Natural killer cell (primary cell): ENCODE results near the gene PRICKLE3. TPM values are rescaled to one million over a fixed set of nuclear protein-coding genes. Genes with fewer than 3 reads are reported as not detected.
"Not testable (repeated sequence)": the region's sequence is repeated elsewhere in the genome, so short reads cannot be mapped to it uniquely, and the experiment has no call there.

ENCODE experiments used
- ATAC-seq, 3 donors: fragments of 150-1000 bp in 2 of 3; fragments of 200-7000 bp in 1 of 3; cut with Tn5 transposase; 1 replicate in 1 of 3; 2 replicates in 2 of 3; pipeline ENCODE4 v1.10.0; 2021; ENCODE audit warnings: mild to moderate bottlenecking in 2 of 3, moderate library complexity in 2 of 3
- DNase-seq, 2 donors: peaks; one replicate each; pipeline versions ENCODE4 v3.0.0 to v3.0.0-alpha.2; 2013 to 2021; ENCODE audit warnings: mixed read lengths in 1 of 2
- H3K27ac ChIP-seq: one replicate; pipeline ENCODE4 v1.5.1; 2013; ENCODE audit warnings: mild to moderate bottlenecking, low read length
- H3K27me3 ChIP-seq: one replicate; pipeline ENCODE4 v1.6.1; 2013; ENCODE audit warnings: low read length; ENCODE audit not compliant: control insufficient read depth, insufficient read depth
- H3K36me3 ChIP-seq: one replicate; pipeline ENCODE4 v1.6.1; 2013; ENCODE audit warnings: low read length; ENCODE audit not compliant: control insufficient read depth, insufficient read depth
- H3K4me1 ChIP-seq: one replicate; pipeline ENCODE4 v1.6.1; 2013; ENCODE audit warnings: low read length; ENCODE audit not compliant: control insufficient read depth, insufficient read depth
- H3K4me3 ChIP-seq: one replicate; pipeline ENCODE4 v1.5.1; 2013; ENCODE audit warnings: low read length
- H3K9me3 ChIP-seq: one replicate; pipeline ENCODE4 v1.6.1; 2013; ENCODE audit warnings: low read length; ENCODE audit not compliant: control insufficient read depth, insufficient read depth
- H3K27ac Mint-ChIP-seq, 2 donors: one replicate each; pipeline ENCODE4 v1.8.0; 2022; ENCODE audit warnings: mild to moderate bottlenecking in 2 of 2, mixed read lengths in 2 of 2, moderate library complexity in 1 of 2
- H3K27me3 Mint-ChIP-seq, 2 donors: one replicate each; pipeline ENCODE4 v1.8.0; 2022; ENCODE audit warnings: low read depth in 2 of 2, mixed read lengths in 2 of 2
- H3K36me3 Mint-ChIP-seq: one replicate; pipeline ENCODE4 v1.8.0; 2022; ENCODE audit warnings: mixed read lengths
- H3K4me1 Mint-ChIP-seq, 2 donors: one replicate each; pipeline ENCODE4 v1.8.0; 2022; ENCODE audit warnings: mixed read lengths in 2 of 2
- H3K4me3 Mint-ChIP-seq: one replicate; pipeline ENCODE4 v1.8.0; 2022; ENCODE audit warnings: mild to moderate bottlenecking, moderate library complexity, mixed read lengths
- H3K9me3 Mint-ChIP-seq, 2 donors: one replicate each; pipeline ENCODE4 v1.8.0; 2022; ENCODE audit warnings: mixed read lengths in 2 of 2
- WGBS: methylation state at CpG from one replicate; pipeline ENCODE4 v1.1.7; 2013; ENCODE audit warnings: missing lambda C conversion rate; ENCODE audit not compliant: insufficient coverage; 5-methylcytosine and 5-hydroxymethylcytosine counted together
- intact Hi-C: fragments of 100-400 bp; cut with micrococcal nuclease; formaldehyde crosslinking; loops from one replicate; pipeline ENCODE4 v1.14.2; 2022
- total RNA-seq, 4 donors: library from RNA; stranded (reverse); fragments of 120-200 nt in 1 of 4; gene quantifications; one replicate each; pipeline versions ENCODE4 v1.2.3 to v1.2.4, GENCODE V29; 2013 to 2022
- TF ChIP-seq, protein P1 (sequence below): fragments of 200-600 bp; IDR thresholded peaks from one replicate; pipeline ENCODE4 v1.8.0; 2022; ENCODE audit warnings: antibody characterized with exemption

PRICKLE3 gene
- total RNA-seq, 3 donors from 2014 or later (not counting 1 experiment from before 2014, with no cell fraction given), result 6.2 to 7.9 (median 6.3) TPM

DNA sequence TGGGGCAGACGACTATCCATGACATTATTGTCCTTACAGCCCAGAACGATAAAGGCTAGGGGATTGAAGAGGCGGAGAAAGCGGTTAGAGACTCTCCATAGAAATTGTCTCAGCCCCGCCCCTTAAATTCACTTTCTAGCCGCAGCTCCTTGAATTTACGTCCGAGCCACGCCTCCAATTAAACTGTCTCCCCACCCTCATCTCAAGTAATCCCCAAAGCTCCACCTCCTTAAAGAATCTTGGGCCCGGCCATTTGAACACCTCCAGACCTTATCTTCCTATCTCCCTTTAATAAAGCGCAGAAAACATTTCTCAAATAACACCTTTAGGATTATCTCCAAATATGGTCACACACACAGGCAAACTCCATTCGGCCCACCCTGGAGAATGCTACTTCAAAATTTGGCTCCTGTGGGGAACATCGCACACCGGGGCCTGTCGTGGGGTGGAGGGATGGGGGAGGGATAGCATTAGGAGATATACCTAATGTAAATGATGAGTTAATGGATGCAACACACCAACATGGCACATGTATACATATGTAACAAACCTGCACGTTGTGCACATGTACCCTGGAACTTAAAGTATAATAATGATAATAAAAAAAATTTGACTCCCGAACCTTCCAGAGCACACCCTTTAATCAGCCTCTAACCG lies 30.8 kb downstream of the PRICKLE3 start:
- ATAC-seq, result no peak
- WGBS, result 3% methylated on average over 13 of the region's 18 CpGs

DNA sequence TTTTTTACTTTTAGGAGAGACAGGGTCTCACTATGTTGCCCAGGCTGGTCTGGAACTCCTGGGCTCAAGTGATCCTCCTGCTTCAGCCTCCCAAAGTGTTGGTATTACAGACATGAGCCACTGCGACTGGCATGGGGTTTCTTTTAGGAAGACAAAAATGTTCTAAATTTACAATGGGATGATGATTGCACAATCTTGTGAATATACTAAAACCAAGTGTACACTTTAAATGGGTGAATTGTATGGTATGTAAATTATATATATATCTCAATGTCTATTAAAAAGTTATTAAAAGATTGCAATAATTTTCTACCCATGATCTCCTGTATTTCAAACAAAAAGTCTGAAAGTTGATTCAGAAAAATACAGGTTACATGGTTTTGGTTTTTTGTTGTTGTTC lies 32.7 kb downstream of the PRICKLE3 start:
- H3K36me3 Mint-ChIP-seq, result no peaks in the 10 kb centered on the region
- no peak overlapping the region for H3K27ac ChIP-seq
- ATAC-seq, result no peak
- intact Hi-C loops, result no loop called here
- H3K4me1 Mint-ChIP-seq, result peaks cover 15 to 22% of the 10 kb centered on the region in 2 donors
- no peak overlapping the region for H3K4me3 Mint-ChIP-seq
- H3K9me3 Mint-ChIP-seq, result no peaks in the 10 kb centered on the region
- no CpG with 5 or more reads among the region's 1 CpG for WGBS
- no peak overlapping the region for H3K4me3 ChIP-seq
- H3K27ac Mint-ChIP-seq, result no peak overlapping the region
- DNase-seq, result no peak
- no peaks in the 10 kb centered on the region for H3K36me3 ChIP-seq
- H3K9me3 ChIP-seq, result no peaks in the 10 kb centered on the region
- TF ChIP-seq, protein P1, sequence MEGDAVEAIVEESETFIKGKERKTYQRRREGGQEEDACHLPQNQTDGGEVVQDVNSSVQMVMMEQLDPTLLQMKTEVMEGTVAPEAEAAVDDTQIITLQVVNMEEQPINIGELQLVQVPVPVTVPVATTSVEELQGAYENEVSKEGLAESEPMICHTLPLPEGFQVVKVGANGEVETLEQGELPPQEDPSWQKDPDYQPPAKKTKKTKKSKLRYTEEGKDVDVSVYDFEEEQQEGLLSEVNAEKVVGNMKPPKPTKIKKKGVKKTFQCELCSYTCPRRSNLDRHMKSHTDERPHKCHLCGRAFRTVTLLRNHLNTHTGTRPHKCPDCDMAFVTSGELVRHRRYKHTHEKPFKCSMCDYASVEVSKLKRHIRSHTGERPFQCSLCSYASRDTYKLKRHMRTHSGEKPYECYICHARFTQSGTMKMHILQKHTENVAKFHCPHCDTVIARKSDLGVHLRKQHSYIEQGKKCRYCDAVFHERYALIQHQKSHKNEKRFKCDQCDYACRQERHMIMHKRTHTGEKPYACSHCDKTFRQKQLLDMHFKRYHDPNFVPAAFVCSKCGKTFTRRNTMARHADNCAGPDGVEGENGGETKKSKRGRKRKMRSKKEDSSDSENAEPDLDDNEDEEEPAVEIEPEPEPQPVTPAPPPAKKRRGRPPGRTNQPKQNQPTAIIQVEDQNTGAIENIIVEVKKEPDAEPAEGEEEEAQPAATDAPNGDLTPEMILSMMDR, result no peak
- H3K27me3 ChIP-seq, result no peaks in the 10 kb centered on the region
- H3K4me1 ChIP-seq, result peaks cover 15% of the 10 kb centered on the region
- no peaks in the 10 kb centered on the region for H3K27me3 Mint-ChIP-seq

More for the DNA sequence above, 30.8 kb downstream of the PRICKLE3 start:
- Histone ChIP-seq H3K9me3 (no peaks in the 10 kb centered on the region), H3K36me3 (no peaks in the 10 kb centered on the region), H3K4me3 (peak overlapping the region; percentile 57), H3K27me3 (no peaks in the 10 kb centered on the region), H3K27ac (peak overlapping the region; percentile 85), H3K4me1 (peaks cover 15% of the 10 kb centered on the region)
- peak overlapping the region; percentile 90 for H3K4me3 Mint-ChIP-seq
- intact Hi-C loops, result no loop called here
- peak overlapping the region; percentile 83 to 96 for H3K27ac Mint-ChIP-seq
- H3K9me3 Mint-ChIP-seq, result no peaks in the 10 kb centered on the region
- DNase-seq, result peak in 1 of 2 donors; percentile 69
- H3K27me3 Mint-ChIP-seq, result no peaks in the 10 kb centered on the region
- H3K36me3 Mint-ChIP-seq, result no peaks in the 10 kb centered on the region
- peaks cover 15 to 22% of the 10 kb centered on the region in 2 donors for H3K4me1 Mint-ChIP-seq
- TF ChIP-seq, protein P1, result no peak

DNA sequence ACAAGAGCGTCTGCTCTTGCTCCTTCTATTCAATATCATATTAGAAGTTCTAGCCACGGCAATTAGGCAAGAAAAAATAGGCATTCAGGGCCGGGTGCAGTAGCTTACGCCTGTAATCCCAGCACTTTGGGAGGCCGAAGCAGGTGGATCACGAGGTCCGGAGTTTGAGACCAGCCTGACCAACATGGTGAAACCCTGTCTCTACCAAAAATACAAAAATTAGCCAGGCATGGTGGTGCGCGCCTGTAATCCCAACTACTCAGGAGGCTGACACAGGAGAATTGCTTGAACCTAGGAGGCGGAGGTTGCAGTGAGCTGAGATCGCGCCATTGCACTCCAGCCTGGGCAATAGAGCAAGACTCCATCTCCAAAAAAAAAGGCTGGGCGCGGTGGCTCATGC lies 36.9 kb downstream of the PRICKLE3 start:
- H3K4me1 ChIP-seq, H3K27me3 Mint-ChIP-seq, H3K9me3 Mint-ChIP-seq, DNase-seq, H3K27ac ChIP-seq, H3K9me3 ChIP-seq, H3K27me3 ChIP-seq, H3K4me3 ChIP-seq, H3K4me3 Mint-ChIP-seq, H3K36me3 Mint-ChIP-seq, H3K4me1 Mint-ChIP-seq, H3K27ac Mint-ChIP-seq, intact Hi-C loops, ATAC-seq, H3K36me3 ChIP-seq: not testable (repeated sequence)
- 97% methylated on average over 12 of the region's 14 CpGs for WGBS

DNA sequence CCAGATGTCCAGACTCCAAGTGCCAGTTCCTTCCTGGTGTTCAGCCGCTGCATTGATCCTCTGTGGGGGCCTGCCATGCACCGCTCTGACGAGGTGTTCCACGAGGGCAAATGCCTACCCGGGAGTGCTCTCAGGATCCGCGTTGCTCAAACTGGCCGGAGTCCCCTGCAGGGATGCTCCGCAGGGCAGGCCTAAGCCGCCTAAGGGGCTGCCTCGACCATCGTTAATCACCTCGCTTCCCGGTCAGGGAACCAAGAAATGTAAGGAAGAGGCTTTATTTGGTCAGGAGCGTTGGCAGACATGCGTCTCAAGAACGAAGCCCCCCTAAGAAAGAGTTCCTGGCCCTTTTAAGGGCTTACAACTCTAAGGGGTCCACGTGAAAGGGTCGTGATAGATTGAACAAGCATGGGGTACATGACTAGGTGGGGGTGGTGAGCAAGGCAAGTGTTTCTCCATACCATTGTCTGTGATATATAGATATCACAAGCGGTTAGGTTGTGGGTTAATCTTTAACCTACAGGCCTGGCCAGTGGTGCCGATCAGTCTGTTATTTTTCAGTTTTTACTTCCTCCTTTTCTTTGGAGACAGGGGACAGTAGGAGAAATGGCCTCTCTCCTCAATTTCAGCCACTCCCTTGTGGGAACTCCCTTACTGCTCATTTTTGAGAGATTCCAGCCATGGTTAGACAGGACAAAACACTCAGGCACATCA lies 37.6 kb downstream of the PRICKLE3 start:
- 92% methylated on average over 17 of the region's 21 CpGs for WGBS
- intact Hi-C loops, result not testable (repeated sequence)

More for the DNA sequence above, 37.6 kb downstream of the PRICKLE3 start:
- H3K27ac ChIP-seq, H3K9me3 ChIP-seq, H3K9me3 Mint-ChIP-seq, H3K4me3 Mint-ChIP-seq, H3K36me3 Mint-ChIP-seq, H3K4me1 Mint-ChIP-seq, H3K4me3 ChIP-seq, H3K27me3 ChIP-seq, H3K27ac Mint-ChIP-seq, ATAC-seq, H3K4me1 ChIP-seq, DNase-seq, H3K27me3 Mint-ChIP-seq, H3K36me3 ChIP-seq: not testable (repeated sequence)
